WTC11 (cell line): ENCODE measurements around the gene C3orf22.

ENCODE experiments used
- FOXK1 ChIP-seq: sonication (generic); formaldehyde crosslinking; IDR thresholded peaks from 2 replicates; pipeline ENCODE4 v1.8.0; 2022; ENCODE audit warnings: mild to moderate bottlenecking, moderate library complexity, missing genetic modification reagents
- NR3C1 ChIP-seq: sonication (generic); formaldehyde crosslinking; conservative IDR thresholded peaks from 2 replicates; pipeline ENCODE4 v1.8.1; 2023; ENCODE audit warnings: low read depth, mild to moderate bottlenecking, missing genetic modification reagents
- TF ChIP-seq, protein P1 (sequence below): fragments of 200-600 bp; IDR thresholded peaks from 2 replicates; pipeline ENCODE4 v1.8.0; 2022; ENCODE audit warnings: antibody characterized with exemption
- TF ChIP-seq, protein P2 (sequence below): sonication (generic); formaldehyde crosslinking; IDR thresholded peaks from 2 replicates; pipeline ENCODE4 v1.8.0; 2022; ENCODE audit warnings: missing genetic modification reagents
- TF ChIP-seq, protein P3 (sequence below): sonication (generic); formaldehyde crosslinking; IDR thresholded peaks from 2 replicates; pipeline ENCODE4 v1.8.0; 2022; ENCODE audit warnings: mild to moderate bottlenecking, missing genetic modification reagents
- TF ChIP-seq, protein P4 (sequence below): sonication (generic); formaldehyde crosslinking; IDR thresholded peaks from 2 replicates; pipeline ENCODE4 v1.8.0; 2023; ENCODE audit warnings: missing genetic modification reagents
- TF ChIP-seq, protein P5 (sequence below): sonication (generic); formaldehyde crosslinking; IDR thresholded peaks from 2 replicates; pipeline ENCODE4 v1.8.1; 2022; ENCODE audit warnings: mild to moderate bottlenecking, missing genetic modification reagents, moderate library complexity, borderline replicate concordance
- TF ChIP-seq, protein P6 (sequence below): sonication (generic); formaldehyde crosslinking; IDR thresholded peaks from 2 replicates; pipeline ENCODE4 v1.8.0; 2022; ENCODE audit warnings: mild to moderate bottlenecking, missing genetic modification reagents

DNA sequence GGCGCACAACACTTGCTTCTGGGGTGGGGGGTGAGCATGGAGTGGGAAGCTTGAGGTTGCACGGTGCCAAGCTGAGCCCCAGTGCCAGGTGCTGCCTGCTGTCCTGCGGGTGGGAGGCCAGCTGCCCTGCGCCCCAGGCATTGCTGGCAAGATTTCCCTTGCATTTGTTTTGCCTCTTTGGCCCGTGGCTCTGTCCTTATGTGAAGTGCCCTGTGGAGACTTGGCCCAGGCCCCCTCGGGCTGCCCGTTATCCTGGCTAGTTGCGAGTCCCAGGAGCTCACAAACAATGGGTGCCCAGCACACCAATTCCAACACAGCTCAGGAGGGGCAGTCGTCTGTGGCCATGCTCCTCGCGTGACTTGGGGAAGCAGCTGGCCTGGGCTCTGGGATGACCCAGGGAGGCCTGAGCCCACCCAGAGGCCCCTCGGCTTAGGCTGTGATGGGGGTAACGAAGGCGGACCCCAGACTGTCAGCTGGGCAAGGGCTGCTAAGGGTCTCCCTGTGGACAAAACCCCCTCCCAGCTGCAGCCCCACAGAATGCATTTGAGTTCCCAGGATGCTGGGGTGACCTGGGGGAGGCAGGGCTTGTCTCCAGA lies 5.9 kb downstream of the C3orf22 start:
- TF ChIP-seq NR3C1 (CRISPR knock-in tag), result no peak
- TF ChIP-seq, protein P1, sequence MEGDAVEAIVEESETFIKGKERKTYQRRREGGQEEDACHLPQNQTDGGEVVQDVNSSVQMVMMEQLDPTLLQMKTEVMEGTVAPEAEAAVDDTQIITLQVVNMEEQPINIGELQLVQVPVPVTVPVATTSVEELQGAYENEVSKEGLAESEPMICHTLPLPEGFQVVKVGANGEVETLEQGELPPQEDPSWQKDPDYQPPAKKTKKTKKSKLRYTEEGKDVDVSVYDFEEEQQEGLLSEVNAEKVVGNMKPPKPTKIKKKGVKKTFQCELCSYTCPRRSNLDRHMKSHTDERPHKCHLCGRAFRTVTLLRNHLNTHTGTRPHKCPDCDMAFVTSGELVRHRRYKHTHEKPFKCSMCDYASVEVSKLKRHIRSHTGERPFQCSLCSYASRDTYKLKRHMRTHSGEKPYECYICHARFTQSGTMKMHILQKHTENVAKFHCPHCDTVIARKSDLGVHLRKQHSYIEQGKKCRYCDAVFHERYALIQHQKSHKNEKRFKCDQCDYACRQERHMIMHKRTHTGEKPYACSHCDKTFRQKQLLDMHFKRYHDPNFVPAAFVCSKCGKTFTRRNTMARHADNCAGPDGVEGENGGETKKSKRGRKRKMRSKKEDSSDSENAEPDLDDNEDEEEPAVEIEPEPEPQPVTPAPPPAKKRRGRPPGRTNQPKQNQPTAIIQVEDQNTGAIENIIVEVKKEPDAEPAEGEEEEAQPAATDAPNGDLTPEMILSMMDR, result no peak
- TF ChIP-seq, protein P2, sequence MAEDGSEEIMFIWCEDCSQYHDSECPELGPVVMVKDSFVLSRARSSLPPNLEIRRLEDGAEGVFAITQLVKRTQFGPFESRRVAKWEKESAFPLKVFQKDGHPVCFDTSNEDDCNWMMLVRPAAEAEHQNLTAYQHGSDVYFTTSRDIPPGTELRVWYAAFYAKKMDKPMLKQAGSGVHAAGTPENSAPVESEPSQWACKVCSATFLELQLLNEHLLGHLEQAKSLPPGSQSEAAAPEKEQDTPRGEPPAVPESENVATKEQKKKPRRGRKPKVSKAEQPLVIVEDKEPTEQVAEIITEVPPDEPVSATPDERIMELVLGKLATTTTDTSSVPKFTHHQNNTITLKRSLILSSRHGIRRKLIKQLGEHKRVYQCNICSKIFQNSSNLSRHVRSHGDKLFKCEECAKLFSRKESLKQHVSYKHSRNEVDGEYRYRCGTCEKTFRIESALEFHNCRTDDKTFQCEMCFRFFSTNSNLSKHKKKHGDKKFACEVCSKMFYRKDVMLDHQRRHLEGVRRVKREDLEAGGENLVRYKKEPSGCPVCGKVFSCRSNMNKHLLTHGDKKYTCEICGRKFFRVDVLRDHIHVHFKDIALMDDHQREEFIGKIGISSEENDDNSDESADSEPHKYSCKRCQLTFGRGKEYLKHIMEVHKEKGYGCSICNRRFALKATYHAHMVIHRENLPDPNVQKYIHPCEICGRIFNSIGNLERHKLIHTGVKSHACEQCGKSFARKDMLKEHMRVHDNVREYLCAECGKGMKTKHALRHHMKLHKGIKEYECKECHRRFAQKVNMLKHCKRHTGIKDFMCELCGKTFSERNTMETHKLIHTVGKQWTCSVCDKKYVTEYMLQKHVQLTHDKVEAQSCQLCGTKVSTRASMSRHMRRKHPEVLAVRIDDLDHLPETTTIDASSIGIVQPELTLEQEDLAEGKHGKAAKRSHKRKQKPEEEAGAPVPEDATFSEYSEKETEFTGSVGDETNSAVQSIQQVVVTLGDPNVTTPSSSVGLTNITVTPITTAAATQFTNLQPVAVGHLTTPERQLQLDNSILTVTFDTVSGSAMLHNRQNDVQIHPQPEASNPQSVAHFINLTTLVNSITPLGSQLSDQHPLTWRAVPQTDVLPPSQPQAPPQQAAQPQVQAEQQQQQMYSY (CRISPR knock-in tag), result no peak
- no peak for TF ChIP-seq FOXK1 (CRISPR knock-in tag)
- TF ChIP-seq, protein P3, sequence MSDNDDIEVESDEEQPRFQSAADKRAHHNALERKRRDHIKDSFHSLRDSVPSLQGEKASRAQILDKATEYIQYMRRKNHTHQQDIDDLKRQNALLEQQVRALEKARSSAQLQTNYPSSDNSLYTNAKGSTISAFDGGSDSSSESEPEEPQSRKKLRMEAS (CRISPR knock-in tag), result no peak
- TF ChIP-seq, protein P4, sequence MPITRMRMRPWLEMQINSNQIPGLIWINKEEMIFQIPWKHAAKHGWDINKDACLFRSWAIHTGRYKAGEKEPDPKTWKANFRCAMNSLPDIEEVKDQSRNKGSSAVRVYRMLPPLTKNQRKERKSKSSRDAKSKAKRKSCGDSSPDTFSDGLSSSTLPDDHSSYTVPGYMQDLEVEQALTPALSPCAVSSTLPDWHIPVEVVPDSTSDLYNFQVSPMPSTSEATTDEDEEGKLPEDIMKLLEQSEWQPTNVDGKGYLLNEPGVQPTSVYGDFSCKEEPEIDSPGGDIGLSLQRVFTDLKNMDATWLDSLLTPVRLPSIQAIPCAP (CRISPR knock-in tag), result no peak
- TF ChIP-seq, protein P5, sequence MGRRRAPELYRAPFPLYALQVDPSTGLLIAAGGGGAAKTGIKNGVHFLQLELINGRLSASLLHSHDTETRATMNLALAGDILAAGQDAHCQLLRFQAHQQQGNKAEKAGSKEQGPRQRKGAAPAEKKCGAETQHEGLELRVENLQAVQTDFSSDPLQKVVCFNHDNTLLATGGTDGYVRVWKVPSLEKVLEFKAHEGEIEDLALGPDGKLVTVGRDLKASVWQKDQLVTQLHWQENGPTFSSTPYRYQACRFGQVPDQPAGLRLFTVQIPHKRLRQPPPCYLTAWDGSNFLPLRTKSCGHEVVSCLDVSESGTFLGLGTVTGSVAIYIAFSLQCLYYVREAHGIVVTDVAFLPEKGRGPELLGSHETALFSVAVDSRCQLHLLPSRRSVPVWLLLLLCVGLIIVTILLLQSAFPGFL (CRISPR knock-in tag), result no peak
- TF ChIP-seq, protein P6, sequence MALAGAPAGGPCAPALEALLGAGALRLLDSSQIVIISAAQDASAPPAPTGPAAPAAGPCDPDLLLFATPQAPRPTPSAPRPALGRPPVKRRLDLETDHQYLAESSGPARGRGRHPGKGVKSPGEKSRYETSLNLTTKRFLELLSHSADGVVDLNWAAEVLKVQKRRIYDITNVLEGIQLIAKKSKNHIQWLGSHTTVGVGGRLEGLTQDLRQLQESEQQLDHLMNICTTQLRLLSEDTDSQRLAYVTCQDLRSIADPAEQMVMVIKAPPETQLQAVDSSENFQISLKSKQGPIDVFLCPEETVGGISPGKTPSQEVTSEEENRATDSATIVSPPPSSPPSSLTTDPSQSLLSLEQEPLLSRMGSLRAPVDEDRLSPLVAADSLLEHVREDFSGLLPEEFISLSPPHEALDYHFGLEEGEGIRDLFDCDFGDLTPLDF (CRISPR knock-in tag), result no peak
